ENCODE measurements around the gene QPRT. TPM values are rescaled to one million over a fixed set of nuclear protein-coding genes. Genes with fewer than 3 reads are reported as not detected.
A peak's percentile ranks its signal among the peaks of the same experiment; 100 is the strongest.

Gene QPRT
- total RNA-seq, 4 donors from 2014 or later: 2.2 to 5.5 (median 3.5) TPM

DNA sequence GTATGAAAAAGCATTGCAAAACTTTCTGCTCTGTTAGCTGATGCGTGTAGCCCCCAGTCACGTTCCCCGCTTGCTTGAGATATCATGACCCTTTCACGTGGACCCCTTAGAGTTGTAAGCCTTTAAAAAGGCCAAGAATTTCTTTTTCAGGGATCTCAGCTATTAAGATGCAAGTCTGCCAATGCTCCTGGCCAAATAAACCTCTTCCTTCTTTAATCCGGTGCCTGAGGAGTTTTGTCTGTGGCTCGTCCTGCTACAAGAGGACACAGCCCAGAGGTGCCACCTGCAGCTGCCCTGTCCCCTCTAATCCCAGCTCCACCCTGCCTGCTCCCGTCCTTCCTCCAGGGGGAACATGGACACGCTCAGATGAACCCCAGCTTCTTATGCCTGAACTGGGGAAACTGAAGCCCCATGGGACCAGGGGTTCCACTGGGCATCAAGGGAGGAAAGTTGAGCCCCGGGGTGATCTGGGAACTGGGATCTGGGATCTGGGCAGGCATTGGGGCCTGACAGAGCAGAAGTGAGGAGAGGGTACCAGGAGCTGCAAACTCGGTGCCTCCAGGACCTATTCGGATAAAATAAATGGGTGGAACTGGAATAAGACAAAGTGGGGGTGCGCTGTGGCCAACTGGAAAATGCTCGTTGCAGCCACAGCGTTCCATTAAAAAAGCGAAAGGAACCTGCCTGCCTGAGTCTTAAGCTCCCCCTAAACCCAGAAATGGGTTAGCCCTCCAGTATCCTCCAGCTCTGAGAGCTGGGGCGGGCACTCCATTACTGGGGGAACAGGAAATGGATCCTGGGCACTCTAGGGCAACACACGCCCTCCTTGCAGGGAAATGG lies 19.7 kb downstream of the QPRT start:
- H3K4me1 ChIP-seq: peaks cover 2% of the 10 kb centered on the region
- no peak overlapping the region for H3K4me3 ChIP-seq
- H3K36me3 ChIP-seq: no peaks in the 10 kb centered on the region
- 92% methylated on average over 17 of the region's 17 CpGs for WGBS
- no peaks in the 10 kb centered on the region for H3K9me3 ChIP-seq
- H3K27ac ChIP-seq: no peak overlapping the region
- no peak for DNase-seq (ENCODE audit: low spot score in 2 of 2)
- no peaks in the 10 kb centered on the region for H3K27me3 ChIP-seq
- TF ChIP-seq POLR2A (IDR thresholded peaks at IDR 0.05): no peak
- TF ChIP-seq, protein P1, sequence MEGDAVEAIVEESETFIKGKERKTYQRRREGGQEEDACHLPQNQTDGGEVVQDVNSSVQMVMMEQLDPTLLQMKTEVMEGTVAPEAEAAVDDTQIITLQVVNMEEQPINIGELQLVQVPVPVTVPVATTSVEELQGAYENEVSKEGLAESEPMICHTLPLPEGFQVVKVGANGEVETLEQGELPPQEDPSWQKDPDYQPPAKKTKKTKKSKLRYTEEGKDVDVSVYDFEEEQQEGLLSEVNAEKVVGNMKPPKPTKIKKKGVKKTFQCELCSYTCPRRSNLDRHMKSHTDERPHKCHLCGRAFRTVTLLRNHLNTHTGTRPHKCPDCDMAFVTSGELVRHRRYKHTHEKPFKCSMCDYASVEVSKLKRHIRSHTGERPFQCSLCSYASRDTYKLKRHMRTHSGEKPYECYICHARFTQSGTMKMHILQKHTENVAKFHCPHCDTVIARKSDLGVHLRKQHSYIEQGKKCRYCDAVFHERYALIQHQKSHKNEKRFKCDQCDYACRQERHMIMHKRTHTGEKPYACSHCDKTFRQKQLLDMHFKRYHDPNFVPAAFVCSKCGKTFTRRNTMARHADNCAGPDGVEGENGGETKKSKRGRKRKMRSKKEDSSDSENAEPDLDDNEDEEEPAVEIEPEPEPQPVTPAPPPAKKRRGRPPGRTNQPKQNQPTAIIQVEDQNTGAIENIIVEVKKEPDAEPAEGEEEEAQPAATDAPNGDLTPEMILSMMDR (IDR thresholded peaks at IDR 0.05): no peak
- TF ChIP-seq POLR2AphosphoS5 (IDR thresholded peaks at IDR 0.05): no peak
- TF ChIP-seq EP300 (IDR thresholded peaks at IDR 0.05): no peak

DNA sequence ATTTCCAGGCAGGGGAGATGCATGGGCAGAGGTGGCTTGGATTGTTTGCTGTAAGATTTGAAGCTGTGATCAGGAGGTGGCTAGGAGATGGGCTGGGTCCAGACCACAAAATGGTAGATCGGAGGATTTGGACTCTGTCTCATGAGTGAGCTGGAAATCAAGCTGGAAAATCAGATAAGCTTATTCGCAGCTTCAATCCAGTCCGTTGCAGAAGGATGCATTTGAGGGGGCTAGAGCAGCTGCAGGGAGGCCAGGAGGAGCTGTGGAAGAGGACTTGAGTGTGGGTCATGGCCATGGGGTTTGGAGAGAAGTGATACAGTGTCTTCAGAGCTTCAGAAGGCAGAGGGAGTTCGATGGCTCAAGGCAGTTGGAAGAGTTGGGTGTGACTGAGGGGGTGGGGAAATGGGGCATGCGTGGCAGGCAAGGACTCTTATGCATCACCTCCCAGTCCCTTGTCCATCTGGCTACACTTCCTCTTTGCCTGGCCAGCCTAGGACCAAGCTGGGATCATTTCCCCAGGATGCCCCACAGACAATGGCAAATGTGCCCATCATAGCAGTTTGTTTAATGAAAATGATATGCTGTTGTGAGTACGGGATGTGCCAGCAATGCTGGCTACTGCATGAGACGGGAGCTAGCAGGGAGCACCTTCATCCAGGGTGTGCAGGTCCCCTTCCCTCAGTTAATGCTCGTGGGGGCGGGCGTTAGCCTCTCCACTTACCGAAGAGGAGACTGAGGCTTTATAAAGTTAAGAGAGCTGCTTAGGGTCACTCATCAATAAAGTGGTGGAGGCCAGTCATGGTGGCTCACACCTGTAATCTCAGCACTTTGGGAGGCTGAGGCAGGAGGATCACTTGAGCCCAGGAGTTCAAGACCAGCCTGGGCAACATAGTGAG lies 20.6 kb downstream of the QPRT start:
- DNase-seq (ENCODE audit: low spot score in 2 of 2): no peak
- no peak overlapping the region for H3K27ac ChIP-seq
- no peaks in the 10 kb centered on the region for H3K36me3 ChIP-seq
- H3K4me3 ChIP-seq: no peak overlapping the region
- TF ChIP-seq, protein P1 (IDR thresholded peaks at IDR 0.05): no peak
- TF ChIP-seq POLR2AphosphoS5 (IDR thresholded peaks at IDR 0.05): no peak
- no peak for TF ChIP-seq POLR2A (IDR thresholded peaks at IDR 0.05)
- no peak for TF ChIP-seq EP300 (IDR thresholded peaks at IDR 0.05)
- WGBS: 68% methylated on average over 7 of the region's 11 CpGs
- no peaks in the 10 kb centered on the region for H3K27me3 ChIP-seq
- H3K4me1 ChIP-seq: peaks cover 2% of the 10 kb centered on the region
- H3K9me3 ChIP-seq: no peaks in the 10 kb centered on the region

DNA sequence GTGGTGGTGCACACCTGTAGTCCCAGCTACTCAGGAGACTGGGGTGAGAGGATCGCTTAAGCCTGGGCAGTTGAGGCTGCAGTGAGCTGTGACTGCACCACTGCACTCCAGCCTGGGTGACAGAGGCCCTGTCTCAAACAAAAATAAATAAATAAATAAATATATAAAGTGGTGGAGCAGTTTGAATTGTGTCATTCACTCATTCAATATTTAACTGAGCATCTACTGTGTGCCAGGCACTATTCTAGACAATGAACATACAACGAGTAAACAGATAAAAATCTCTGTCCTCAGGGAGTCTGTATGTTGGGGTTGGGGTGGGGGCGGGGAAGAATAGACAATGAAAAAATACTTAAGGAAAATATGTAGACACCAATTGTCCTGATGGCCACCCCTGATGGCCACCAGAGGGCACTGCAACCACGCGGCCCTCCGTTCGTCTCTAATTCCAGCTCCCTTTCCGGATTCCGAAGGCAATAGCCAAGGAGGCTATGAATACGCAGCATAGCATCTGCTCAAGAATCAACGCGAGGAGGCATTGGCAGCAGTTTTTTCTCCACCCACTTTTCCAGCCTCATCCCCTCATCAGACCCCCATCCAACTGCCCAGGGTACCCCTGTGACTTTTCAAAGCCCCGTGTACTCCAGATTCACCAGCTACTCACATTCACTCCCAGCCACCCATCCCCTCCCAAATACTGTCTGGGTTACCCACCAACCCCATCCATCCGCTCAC lies 21.4 kb downstream of the QPRT start:
- DNase-seq (ENCODE audit: low spot score in 2 of 2): peak; percentile 78 to 86
- H3K4me3 ChIP-seq: no peak overlapping the region
- 14% methylated on average over 14 of the region's 14 CpGs for WGBS
- peaks cover 2% of the 10 kb centered on the region for H3K4me1 ChIP-seq
- no peaks in the 10 kb centered on the region for H3K36me3 ChIP-seq
- H3K9me3 ChIP-seq: no peaks in the 10 kb centered on the region
- H3K27me3 ChIP-seq: no peaks in the 10 kb centered on the region
- TF ChIP-seq POLR2AphosphoS5 (IDR thresholded peaks at IDR 0.05) (no peak), POLR2A (IDR thresholded peaks at IDR 0.05) (no peak)
- TF ChIP-seq, protein P1 (IDR thresholded peaks at IDR 0.05): peak; percentile 72 to 89
- no peak overlapping the region for H3K27ac ChIP-seq

DNA sequence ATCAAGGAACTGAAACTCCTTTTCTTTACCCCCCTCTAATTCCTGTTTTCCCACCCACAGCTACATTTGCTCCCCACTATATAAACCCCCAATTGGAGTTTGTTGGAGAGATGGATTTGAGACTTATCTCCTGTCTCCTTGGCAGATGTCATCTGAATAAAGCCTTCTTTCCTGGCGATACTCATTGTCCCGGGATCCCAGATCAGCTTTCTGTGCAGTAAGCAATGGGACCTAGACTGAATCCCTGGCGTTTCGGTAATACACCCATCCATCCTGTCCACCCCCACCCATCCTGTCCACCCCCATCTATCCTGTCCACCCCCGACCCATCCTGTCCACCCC lies 22.2 kb downstream of the QPRT start:
- no peaks in the 10 kb centered on the region for H3K27me3 ChIP-seq
- WGBS: 87% methylated on average over 5 of the region's 5 CpGs
- H3K4me3 ChIP-seq: no peak overlapping the region
- no peaks in the 10 kb centered on the region for H3K9me3 ChIP-seq
- no peak for DNase-seq (ENCODE audit: low spot score in 2 of 2)
- TF ChIP-seq EP300 (IDR thresholded peaks at IDR 0.05) (no peak), POLR2AphosphoS5 (IDR thresholded peaks at IDR 0.05) (no peak)
- no peaks in the 10 kb centered on the region for H3K36me3 ChIP-seq
- peaks cover 2% of the 10 kb centered on the region for H3K4me1 ChIP-seq
- H3K27ac ChIP-seq: no peak overlapping the region

DNA sequence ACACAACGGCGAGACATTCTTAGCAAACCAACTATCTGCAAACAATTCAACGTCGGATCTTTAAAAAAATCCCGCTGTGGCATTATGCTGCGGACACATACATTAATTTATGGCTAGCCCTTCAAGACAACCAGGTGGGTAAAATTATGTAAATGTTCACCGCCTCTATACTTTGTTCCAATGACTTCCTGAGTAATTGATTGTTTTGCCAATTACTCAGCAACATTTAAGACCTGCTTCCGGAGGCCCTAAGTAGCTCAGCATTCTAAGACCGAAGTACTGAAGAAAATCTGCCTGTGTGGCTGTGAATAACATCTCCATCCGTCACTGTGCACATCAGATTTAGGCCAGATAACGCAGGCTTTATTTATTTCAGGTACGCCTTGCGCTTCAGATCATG lies 23.3 kb downstream of the QPRT start:
- Histone ChIP-seq H3K27me3 (no peaks in the 10 kb centered on the region), H3K4me1 (peaks cover 2% of the 10 kb centered on the region), H3K4me3 (no peak overlapping the region), H3K36me3 (no peaks in the 10 kb centered on the region), H3K27ac (no peak overlapping the region), H3K9me3 (no peaks in the 10 kb centered on the region)
- DNase-seq (ENCODE audit: low spot score in 2 of 2): no peak
- WGBS: 70% methylated on average over 13 of the region's 13 CpGs
- TF ChIP-seq EP300 (IDR thresholded peaks at IDR 0.05): no peak
- TF ChIP-seq, protein P1 (IDR thresholded peaks at IDR 0.05): no peak
- no peak for TF ChIP-seq POLR2A (IDR thresholded peaks at IDR 0.05)
- TF ChIP-seq POLR2AphosphoS5 (IDR thresholded peaks at IDR 0.05): no peak

Data from suprapubic skin (tissue), 4 donors.